WTC11 (cell line): ENCODE results near the gene SHQ1. TPM values are rescaled to one million over a fixed set of nuclear protein-coding genes. Genes with fewer than 3 reads are reported as not detected.

Experiments
- ATAC-seq: fragments of 200-7000 bp; cut with Tn5 transposase; 2 replicates; pipeline ENCODE4 v1.10.0; 2021; ENCODE audit warnings: mild to moderate bottlenecking, moderate library complexity
- CTCF ChIA-PET: fragments of 300-600 bp; sonication (Branson Sonifier 250); formaldehyde crosslinking; loops from one replicate; lab custom pipeline; 2021; ENCODE audit warnings: antibody characterized with exemption; lab: Charles Lee
- POLR2A ChIA-PET: fragments of 350-600 bp; sonication (Branson Sonifier 250); formaldehyde crosslinking; loops from one replicate; lab custom pipeline; 2021; ENCODE audit warnings: antibody characterized with exemption; lab: Charles Lee
- DNase-seq: peaks from one replicate; pipeline ENCODE4 v3.0.0; 2021; ENCODE audit warnings: low spot score
- H3K27ac Mint-ChIP-seq: 2 replicates; pipeline ENCODE4 v1.8.0; 2021; ENCODE audit warnings: mixed read lengths
- H3K27me3 Mint-ChIP-seq: 2 replicates; pipeline ENCODE4 v1.8.0; 2021; ENCODE audit warnings: low read depth, mild to moderate bottlenecking, moderate library complexity, mixed read lengths
- H3K36me3 Mint-ChIP-seq: 2 replicates; pipeline ENCODE4 v1.8.0; 2021; ENCODE audit warnings: mixed read lengths
- H3K4me1 Mint-ChIP-seq: 2 replicates; pipeline ENCODE4 v1.8.0; 2022; ENCODE audit warnings: mixed read lengths
- H3K4me3 Mint-ChIP-seq: 2 replicates; pipeline ENCODE4 v1.8.0; 2021; ENCODE audit warnings: mild to moderate bottlenecking, moderate library complexity, mixed read lengths
- H3K9me3 Mint-ChIP-seq: 2 replicates; pipeline ENCODE4 v1.8.0; 2021; ENCODE audit warnings: mixed read lengths
- AFF4 ChIP-seq: sonication (generic); formaldehyde crosslinking; IDR thresholded peaks from 2 replicates; pipeline ENCODE4 v1.8.1; 2023; ENCODE audit warnings: mild to moderate bottlenecking, missing genetic modification reagents, borderline replicate concordance
- ATF1 ChIP-seq: sonication (generic); formaldehyde crosslinking; IDR thresholded peaks from 2 replicates; pipeline ENCODE4 v1.8.1; 2023; ENCODE audit warnings: mild to moderate bottlenecking, moderate library complexity, missing genetic modification reagents
- ATF3 ChIP-seq: sonication (generic); formaldehyde crosslinking; conservative IDR thresholded peaks from 2 replicates; pipeline ENCODE4 v1.8.1; 2022; ENCODE audit warnings: mild to moderate bottlenecking, missing genetic modification reagents
- ATF6 ChIP-seq: sonication (generic); formaldehyde crosslinking; IDR thresholded peaks from 2 replicates; pipeline ENCODE4 v1.8.1; 2023; ENCODE audit warnings: mild to moderate bottlenecking, missing genetic modification reagents
- ESRRA ChIP-seq: sonication (generic); formaldehyde crosslinking; IDR thresholded peaks from 2 replicates; pipeline ENCODE4 v1.8.1; 2022; ENCODE audit warnings: mild to moderate bottlenecking, missing genetic modification reagents, borderline replicate concordance
- FOXP1 ChIP-seq: sonication (generic); formaldehyde crosslinking; IDR thresholded peaks from 2 replicates; pipeline ENCODE4 v1.8.0; 2022; ENCODE audit warnings: missing genetic modification reagents, mild to moderate bottlenecking, moderate library complexity, borderline replicate concordance
- HMGXB4 ChIP-seq: sonication (generic); formaldehyde crosslinking; IDR thresholded peaks from 2 replicates; pipeline ENCODE4 v1.8.1; 2023; ENCODE audit warnings: mild to moderate bottlenecking, moderate library complexity, missing genetic modification reagents
- MYBL2 ChIP-seq: sonication (generic); formaldehyde crosslinking; IDR thresholded peaks from 2 replicates; pipeline ENCODE4 v1.8.1; 2023; ENCODE audit warnings: mild to moderate bottlenecking, moderate library complexity, missing genetic modification reagents
- NFATC4 ChIP-seq: fragments of 250-450 bp; sonication (Bioruptor Pico); IDR thresholded peaks from 2 replicates; pipeline ENCODE4 v1.9.0; 2021; ENCODE audit warnings: mild to moderate bottlenecking
- RORB ChIP-seq: fragments of 250-450 bp; sonication (Bioruptor Pico); IDR thresholded peaks from 2 replicates; pipeline ENCODE4 v1.9.0; 2021; ENCODE audit warnings: mild to moderate bottlenecking
- SMAD4 ChIP-seq: sonication (generic); formaldehyde crosslinking; IDR thresholded peaks from 2 replicates; pipeline ENCODE4 v1.8.0; 2022; ENCODE audit warnings: mild to moderate bottlenecking, missing genetic modification reagents
- TCF7 ChIP-seq: sonication (generic); formaldehyde crosslinking; IDR thresholded peaks from 2 replicates; pipeline ENCODE4 v1.8.0; 2022; ENCODE audit warnings: mild to moderate bottlenecking, low read depth, missing genetic modification reagents, moderate library complexity
- ZNF281 ChIP-seq: sonication (generic); formaldehyde crosslinking; IDR thresholded peaks from 2 replicates; pipeline ENCODE4 v1.8.0; 2023; ENCODE audit warnings: mild to moderate bottlenecking, missing genetic modification reagents
- total RNA-seq: library from RNA; stranded (reverse); gene quantifications from 3 replicates; pipeline ENCODE4 v1.2.3, GENCODE V29; 2021
- TF ChIP-seq, protein P1 (sequence below): sonication (generic); formaldehyde crosslinking; IDR thresholded peaks from 2 replicates; pipeline ENCODE4 v1.8.0; 2022; ENCODE audit warnings: mild to moderate bottlenecking, missing genetic modification reagents

SHQ1 gene
- total RNA-seq, 1 experiment from 2014 or later, result 29.1 TPM

DNA sequence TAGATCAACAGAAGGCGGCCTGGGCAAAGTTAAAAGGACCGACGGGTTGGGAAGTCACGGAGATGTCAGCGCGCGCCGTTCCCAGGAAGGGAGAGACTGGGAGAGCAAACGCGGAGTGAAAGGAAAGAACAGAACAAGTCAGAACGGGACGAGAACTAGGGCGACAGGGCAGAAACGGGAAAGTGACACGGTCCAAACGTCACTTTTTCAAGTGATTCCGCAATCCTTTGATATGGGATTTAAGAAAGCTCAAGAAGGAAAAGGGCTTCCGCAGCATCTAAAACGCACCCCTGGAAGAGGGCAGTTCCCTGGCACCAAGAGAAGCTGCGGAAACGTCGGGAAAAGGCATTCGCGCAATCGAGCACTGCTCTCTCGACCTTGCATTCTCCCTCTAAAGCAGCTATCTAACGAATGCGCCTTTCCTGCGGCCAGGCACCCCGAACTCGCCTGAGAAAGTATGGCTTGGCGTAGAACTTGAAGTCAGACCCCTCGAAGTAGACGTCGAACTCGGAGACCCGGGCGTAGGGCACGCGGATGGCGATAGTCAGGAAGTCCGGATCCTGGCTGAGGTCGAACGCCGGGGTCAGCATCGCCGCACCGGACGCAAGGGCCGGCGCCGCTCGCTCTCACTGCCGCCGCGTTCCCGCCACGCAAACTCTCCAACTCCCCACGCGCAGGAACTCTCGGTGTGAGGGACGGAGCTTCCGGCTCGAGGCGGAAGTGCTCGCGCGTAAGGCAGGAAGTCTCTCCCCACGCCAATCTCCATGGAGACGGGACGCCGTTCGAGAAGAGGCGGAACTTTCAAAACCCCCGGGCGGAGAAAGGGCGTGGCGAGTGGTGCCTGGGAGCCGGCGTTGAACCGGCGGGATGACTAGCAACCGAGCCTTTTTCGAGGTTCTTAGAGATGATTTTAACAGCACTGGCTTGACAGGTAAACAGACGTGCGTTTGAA, at the start of gene SHQ1 (continued):
- no peak for TF ChIP-seq ATF6 (CRISPR knock-in tag)
- TF ChIP-seq, protein P1, sequence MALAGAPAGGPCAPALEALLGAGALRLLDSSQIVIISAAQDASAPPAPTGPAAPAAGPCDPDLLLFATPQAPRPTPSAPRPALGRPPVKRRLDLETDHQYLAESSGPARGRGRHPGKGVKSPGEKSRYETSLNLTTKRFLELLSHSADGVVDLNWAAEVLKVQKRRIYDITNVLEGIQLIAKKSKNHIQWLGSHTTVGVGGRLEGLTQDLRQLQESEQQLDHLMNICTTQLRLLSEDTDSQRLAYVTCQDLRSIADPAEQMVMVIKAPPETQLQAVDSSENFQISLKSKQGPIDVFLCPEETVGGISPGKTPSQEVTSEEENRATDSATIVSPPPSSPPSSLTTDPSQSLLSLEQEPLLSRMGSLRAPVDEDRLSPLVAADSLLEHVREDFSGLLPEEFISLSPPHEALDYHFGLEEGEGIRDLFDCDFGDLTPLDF (CRISPR knock-in tag), result peak; percentile 76; the same call in 1 of the 2 replicates
- TF ChIP-seq TCF7 (CRISPR knock-in tag), result no peak
- TF ChIP-seq NFATC4 (CRISPR knock-in tag), result no peak
- no peak for TF ChIP-seq RORB
- TF ChIP-seq MYBL2 (CRISPR knock-in tag), result peak; percentile 89
- 0 out of 2 replicates have a peak, but pooled peaks have one; percentile 47 for TF ChIP-seq ZNF281 (CRISPR knock-in tag)
- peak; percentile 91; the same call in 1 of the 2 replicates for TF ChIP-seq AFF4 (CRISPR knock-in tag)
- no peak for TF ChIP-seq ATF3 (CRISPR knock-in tag)
- no peak; the same call in 1 of the 2 replicates for TF ChIP-seq HMGXB4

GRCh38 chr3:72897758-72898007, 49.4 kb upstream of the SHQ1 start:
- Mint-ChIP-seq H3K27ac (no peak overlapping the region), H3K27me3 (peaks cover 2% of the 10 kb centered on the region), H3K4me1 (peaks cover 5% of the 10 kb centered on the region; the same call in 1 of the 2 replicates), H3K9me3 (peaks cover 4% of the 10 kb centered on the region), H3K4me3 (no peak overlapping the region), H3K36me3 (no peaks in the 10 kb centered on the region; the same call in 1 of the 2 replicates)
- ChIA-PET POLR2A (no interaction called here), CTCF (no interaction called here)
- ATAC-seq (no peak), DNase-seq (no peak)
- TF ChIP-seq SMAD4 (CRISPR knock-in tag) (no peak), ESRRA (CRISPR knock-in tag) (no peak), FOXP1 (CRISPR knock-in tag) (no peak), ATF1 (CRISPR knock-in tag) (no peak)
